HL-60 (cell line): Measurements from ENCODE around the gene FABP6.

Source experiments
- DNase-seq, 2 experiments: peaks; one replicate each; pipeline ENCODE4 v3.0.0-alpha.2; 2010 to 2020; ENCODE audit warnings: low read depth in 1 of 2, low spot score in 1 of 2
- H3K27ac ChIP-seq: fragments of 250-450 bp; sonication (Bioruptor Pico); replicated peaks from 2 replicates; pipeline ENCODE4 v1.5.1; 2020; ENCODE audit warnings: mild to moderate bottlenecking, moderate library complexity
- H3K27me3 ChIP-seq: fragments of 250-450 bp; sonication (Bioruptor Pico); 2 replicates; pipeline ENCODE4 v1.5.1; 2021; ENCODE audit warnings: mild to moderate bottlenecking, moderate library complexity; ENCODE audit not compliant: insufficient read depth, poor library complexity, severe bottlenecking
- H3K4me3 ChIP-seq: replicated peaks from 2 replicates; pipeline ENCODE4 v1.5.1; 2011; ENCODE audit warnings: mild to moderate bottlenecking, control low read depth, low read length; ENCODE audit not compliant: insufficient read depth
- GABPA ChIP-seq: IDR thresholded peaks from 2 replicates; pipeline ENCODE4 v1.6.1; 2012; ENCODE audit warnings: low read depth
- POLR2AphosphoS5 ChIP-seq: IDR thresholded peaks from 2 replicates; pipeline ENCODE4 v1.6.1; 2012; ENCODE audit warnings: low read depth
- SPI1 ChIP-seq: IDR thresholded peaks from 2 replicates; pipeline ENCODE4 v1.6.1; 2012; ENCODE audit warnings: low read depth, mild to moderate bottlenecking, borderline replicate concordance
- TF ChIP-seq, protein P1 (sequence below): IDR thresholded peaks from 2 replicates; pipeline ENCODE4 v1.6.1; 2012; ENCODE audit warnings: low read depth; ENCODE audit not compliant: insufficient replicate concordance
- TF ChIP-seq, protein P2 (sequence below): IDR thresholded peaks from one replicate; pipeline ENCODE4 v1.5.1; 2011; ENCODE audit warnings: low read length, control low read depth, inconsistent platforms; ENCODE audit not compliant: insufficient read depth

The FABP6 gene

GRCh38 chr5:160198146-160198545 is 31.2 kb upstream of the FABP6 start:
- DNase-seq = no peak
- TF ChIP-seq, protein P1, sequence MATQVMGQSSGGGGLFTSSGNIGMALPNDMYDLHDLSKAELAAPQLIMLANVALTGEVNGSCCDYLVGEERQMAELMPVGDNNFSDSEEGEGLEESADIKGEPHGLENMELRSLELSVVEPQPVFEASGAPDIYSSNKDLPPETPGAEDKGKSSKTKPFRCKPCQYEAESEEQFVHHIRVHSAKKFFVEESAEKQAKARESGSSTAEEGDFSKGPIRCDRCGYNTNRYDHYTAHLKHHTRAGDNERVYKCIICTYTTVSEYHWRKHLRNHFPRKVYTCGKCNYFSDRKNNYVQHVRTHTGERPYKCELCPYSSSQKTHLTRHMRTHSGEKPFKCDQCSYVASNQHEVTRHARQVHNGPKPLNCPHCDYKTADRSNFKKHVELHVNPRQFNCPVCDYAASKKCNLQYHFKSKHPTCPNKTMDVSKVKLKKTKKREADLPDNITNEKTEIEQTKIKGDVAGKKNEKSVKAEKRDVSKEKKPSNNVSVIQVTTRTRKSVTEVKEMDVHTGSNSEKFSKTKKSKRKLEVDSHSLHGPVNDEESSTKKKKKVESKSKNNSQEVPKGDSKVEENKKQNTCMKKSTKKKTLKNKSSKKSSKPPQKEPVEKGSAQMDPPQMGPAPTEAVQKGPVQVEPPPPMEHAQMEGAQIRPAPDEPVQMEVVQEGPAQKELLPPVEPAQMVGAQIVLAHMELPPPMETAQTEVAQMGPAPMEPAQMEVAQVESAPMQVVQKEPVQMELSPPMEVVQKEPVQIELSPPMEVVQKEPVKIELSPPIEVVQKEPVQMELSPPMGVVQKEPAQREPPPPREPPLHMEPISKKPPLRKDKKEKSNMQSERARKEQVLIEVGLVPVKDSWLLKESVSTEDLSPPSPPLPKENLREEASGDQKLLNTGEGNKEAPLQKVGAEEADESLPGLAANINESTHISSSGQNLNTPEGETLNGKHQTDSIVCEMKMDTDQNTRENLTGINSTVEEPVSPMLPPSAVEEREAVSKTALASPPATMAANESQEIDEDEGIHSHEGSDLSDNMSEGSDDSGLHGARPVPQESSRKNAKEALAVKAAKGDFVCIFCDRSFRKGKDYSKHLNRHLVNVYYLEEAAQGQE = no peak
- TF ChIP-seq SPI1 (no peak), POLR2AphosphoS5 (no peak), GABPA (no peak)
- TF ChIP-seq, protein P2, sequence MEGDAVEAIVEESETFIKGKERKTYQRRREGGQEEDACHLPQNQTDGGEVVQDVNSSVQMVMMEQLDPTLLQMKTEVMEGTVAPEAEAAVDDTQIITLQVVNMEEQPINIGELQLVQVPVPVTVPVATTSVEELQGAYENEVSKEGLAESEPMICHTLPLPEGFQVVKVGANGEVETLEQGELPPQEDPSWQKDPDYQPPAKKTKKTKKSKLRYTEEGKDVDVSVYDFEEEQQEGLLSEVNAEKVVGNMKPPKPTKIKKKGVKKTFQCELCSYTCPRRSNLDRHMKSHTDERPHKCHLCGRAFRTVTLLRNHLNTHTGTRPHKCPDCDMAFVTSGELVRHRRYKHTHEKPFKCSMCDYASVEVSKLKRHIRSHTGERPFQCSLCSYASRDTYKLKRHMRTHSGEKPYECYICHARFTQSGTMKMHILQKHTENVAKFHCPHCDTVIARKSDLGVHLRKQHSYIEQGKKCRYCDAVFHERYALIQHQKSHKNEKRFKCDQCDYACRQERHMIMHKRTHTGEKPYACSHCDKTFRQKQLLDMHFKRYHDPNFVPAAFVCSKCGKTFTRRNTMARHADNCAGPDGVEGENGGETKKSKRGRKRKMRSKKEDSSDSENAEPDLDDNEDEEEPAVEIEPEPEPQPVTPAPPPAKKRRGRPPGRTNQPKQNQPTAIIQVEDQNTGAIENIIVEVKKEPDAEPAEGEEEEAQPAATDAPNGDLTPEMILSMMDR = no peak
- Histone ChIP-seq H3K27ac (no peak overlapping the region), H3K4me3 (no peak overlapping the region), H3K27me3 (no peaks in the 10 kb centered on the region)

DNA sequence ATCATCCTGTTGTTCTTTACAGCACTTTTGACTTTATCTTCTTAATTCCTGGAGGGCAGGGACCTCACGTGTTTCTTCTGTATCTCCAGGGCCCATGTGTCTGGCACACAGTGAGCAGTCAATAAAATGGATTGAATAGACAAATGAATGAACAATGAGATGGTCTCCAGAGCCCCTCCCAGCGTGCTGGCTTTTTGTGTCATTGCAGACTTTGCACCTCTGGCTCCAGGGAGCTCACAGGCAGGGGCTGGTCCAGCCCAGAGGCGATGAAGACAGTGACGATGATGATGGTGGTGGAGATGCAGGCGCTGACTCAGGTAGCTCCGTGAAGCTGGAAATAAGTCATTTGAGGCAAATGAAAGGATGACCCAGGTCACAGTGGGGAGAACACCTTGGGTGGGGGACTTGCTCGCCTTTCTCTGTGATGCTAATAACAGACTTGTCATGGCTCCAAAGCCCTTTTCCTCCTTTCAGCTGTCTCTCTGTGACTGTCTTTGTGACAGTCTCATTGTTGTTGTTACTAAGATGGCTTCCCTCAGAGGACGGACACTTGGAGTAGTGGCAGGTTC is 30.4 kb upstream of the FABP6 start:
- no peaks in the 10 kb centered on the region for H3K27me3 ChIP-seq
- TF ChIP-seq, protein P1 = no peak
- TF ChIP-seq, protein P2 = no peak
- TF ChIP-seq GABPA (no peak), SPI1 (no peak), POLR2AphosphoS5 (no peak)
- H3K4me3 ChIP-seq = no peak overlapping the region
- no peak for DNase-seq
- no peak overlapping the region for H3K27ac ChIP-seq

GRCh38 chr5:160199410-160199911 is 29.8 kb upstream of the FABP6 start:
- DNase-seq = peak; percentile 34 to 38
- Histone ChIP-seq H3K27ac (no peak overlapping the region), H3K4me3 (peak overlapping the region; percentile 14; the same call in 1 of the 2 replicates), H3K27me3 (no peaks in the 10 kb centered on the region)
- TF ChIP-seq SPI1 = peak; percentile 85
- TF ChIP-seq POLR2AphosphoS5 = no peak
- TF ChIP-seq, protein P1 = no peak
- TF ChIP-seq, protein P2 = peak; percentile 64
